GM18505 (cell line): Measurements from ENCODE around the gene TMEM132C.
"Not testable (repeated sequence)": the region's sequence is repeated elsewhere in the genome, so short reads cannot be mapped to it uniquely, and the experiment has no call there.

Experiments
- ATAC-seq: cut with Tn5 transposase; IDR thresholded peaks from one replicate; pipeline ENCODE4 v1.9.1; 2021; ENCODE audit not compliant: unreplicated experiment
- POLR2A ChIP-seq: IDR thresholded peaks from 4 replicates; pipeline ENCODE4 v1.6.1; 2011; ENCODE audit warnings: borderline replicate concordance; ENCODE audit not compliant: insufficient read depth, insufficient read length; ENCODE audit errors: extremely low read depth

TMEM132C gene

DNA sequence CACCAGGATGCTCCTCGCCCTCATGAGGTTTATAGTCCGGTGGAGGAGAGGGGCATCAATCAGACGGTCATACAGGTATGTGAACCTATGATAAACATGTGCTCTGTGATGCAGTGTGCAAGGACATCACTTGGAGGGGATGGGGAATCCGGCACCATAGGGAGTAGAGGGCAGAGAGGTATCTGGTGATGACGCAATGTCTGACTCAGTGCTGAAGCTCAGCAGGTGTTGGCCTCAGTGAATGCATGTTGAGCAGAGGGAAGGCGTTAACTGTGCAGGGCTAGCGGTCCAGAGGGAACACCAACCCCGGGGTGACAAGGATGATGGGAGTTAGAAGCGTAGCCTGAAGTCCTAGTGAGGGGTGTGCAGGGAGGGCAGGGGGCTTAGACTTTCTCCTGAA, 200.9 kb downstream of the TMEM132C start:
- TF ChIP-seq POLR2A = no peak
- no peak for ATAC-seq

DNA sequence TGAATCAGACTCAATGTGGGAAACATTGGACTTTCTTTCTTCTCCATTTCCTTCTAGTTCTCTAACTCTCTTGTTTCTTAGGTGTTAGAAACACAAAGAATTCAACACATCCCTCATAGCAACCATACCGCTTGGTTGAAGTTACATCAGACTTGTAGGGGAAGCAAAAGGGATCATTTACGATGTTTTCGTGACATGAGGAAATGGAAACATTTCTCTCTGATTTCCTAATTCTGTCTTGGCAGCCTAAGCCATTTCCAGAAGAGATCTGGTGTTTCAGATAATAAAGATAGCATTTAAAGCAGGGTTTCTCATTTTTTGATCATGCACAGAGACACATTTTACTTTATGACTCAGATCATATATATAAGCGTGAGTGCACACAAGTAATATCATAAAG, 202.0 kb downstream of the TMEM132C start:
- no peak for TF ChIP-seq POLR2A
- ATAC-seq = no peak

DNA sequence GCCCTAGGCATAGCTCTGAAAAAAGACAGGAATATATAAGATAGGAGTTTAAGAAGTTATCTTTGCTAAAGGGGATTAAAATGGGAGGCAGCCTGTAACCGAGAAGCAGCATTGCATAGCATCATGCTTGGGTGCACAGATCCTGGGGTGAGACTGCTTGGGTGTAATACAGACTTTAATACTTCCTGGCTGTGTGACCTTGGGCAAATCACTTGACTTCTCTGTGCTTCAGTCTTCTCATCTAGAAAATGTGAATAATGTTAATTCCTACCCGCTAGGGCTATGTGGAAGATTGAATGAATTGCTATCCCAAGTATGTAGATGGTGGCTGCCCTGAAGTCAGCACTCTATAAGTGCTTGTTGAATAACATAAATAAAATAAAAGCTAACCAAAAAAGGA, 204.5 kb downstream of the TMEM132C start:
- no peak for ATAC-seq
- no peak for TF ChIP-seq POLR2A

DNA sequence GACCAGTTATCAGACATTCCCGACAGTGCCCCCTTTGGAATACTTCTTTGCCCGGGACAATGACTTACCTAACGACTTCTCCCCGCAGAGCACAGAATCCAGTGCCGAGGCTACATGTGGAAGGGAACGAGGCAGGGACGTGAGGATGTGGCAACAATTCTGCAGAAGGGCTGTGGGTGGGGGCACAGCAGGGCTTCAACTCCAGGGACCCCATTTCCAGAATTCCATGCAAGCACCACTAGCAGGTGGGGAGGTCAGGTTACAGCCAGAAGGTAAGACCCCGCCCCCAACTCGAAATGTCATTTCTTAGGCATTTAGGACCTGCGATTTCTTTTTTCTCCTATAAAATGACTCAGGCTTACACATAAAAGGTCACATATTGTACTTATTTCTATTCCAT, 207.9 kb downstream of the TMEM132C start:
- no peak for ATAC-seq

DNA sequence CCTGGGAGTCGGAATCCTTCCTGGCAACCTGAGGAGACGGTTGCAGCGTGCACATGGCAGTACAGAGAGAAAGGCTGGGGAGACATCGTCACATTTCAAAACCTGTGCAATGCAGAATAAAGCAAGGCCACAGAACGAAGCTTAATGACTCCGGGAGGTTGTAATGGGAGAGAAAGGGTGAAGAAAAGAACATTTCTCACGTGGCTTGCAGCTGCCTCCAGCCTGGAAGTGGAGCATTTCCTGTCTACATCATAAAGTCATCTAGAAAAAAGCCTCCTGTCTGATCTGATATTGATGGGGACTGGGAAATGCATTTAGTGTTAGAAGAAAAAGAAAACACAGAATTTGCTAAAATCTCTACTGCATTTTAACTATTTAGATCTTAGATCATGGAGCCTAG, 209.3 kb downstream of the TMEM132C start:
- no peak for ATAC-seq
- no peak for TF ChIP-seq POLR2A

More for the DNA sequence above, 207.9 kb downstream of the TMEM132C start:
- TF ChIP-seq POLR2A = no peak

DNA sequence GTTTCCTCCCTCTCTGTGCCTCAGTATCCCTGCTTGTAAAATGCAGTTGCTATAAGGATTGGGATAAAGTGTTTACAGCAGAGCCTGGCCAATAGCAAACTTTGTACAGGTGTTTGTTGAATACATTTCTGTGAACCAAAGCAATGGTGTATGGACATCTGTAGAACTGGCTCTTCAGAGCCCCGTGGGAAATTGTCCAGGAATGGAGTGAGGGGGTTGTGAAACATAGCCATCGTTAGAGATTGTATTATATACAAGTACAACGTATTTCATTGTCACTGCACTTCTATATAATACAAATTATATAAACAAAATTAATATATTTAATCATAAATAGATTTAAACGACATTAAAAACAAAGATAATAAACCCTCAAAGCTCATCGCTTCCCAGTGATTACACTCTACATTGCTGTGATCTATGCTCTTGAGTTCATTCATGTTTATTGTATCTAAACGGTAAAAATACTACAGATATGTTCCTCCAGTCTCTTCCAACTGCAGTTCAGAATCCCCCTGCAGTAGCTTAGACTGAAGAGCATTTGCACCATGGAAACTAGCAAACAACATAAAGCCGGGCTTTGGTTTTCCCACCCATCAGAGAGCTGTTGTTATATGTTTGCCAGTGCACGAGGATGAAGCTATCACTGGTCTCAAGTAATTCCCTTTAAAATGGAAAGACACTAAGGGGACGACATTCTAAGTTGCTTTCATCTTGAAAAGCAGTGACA, 216.7 kb downstream of the TMEM132C start:
- ATAC-seq = no peak
- no peak for TF ChIP-seq POLR2A

DNA sequence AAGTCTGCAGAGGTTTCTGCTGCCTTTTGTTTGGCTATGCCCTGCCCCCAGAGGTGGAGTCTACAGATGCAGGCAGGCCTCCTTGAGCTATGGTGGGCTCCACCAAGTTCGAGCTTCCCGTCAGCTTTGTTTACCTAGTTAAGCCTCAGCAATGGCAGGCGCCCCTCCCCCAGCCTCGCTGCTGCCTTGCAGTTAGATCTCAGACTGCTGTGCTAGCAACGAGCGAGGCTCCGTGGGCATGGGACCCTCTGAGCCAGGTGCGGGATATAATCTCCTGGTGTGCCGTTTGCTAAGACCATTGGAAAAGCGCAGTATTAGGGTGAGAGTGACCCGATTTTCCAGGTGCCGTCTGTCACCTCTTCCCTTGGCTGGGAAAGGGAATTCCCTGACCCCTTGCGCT, 230.4 kb downstream of the TMEM132C start:
- ATAC-seq = not testable (repeated sequence)

DNA sequence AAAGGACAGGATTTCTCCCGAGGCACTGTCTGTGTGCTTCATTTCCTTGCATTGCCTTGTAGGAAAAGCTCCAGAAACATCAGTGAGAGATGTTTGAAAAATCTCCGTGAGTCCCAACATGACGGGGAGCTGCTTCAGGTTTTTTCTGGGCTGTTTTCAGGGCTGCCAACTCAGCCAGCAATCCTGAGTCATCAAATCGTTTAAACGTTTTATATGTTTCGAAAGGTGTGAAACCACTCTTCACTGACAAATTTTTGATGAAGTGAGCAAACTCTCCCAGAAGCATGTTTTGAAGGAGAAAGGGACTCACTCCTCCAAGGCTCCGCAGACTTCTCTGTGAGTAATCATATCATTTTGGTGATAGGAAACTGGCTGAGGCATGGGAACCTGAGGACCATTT, 240.5 kb downstream of the TMEM132C start:
- no peak for ATAC-seq
- TF ChIP-seq POLR2A = no peak

DNA sequence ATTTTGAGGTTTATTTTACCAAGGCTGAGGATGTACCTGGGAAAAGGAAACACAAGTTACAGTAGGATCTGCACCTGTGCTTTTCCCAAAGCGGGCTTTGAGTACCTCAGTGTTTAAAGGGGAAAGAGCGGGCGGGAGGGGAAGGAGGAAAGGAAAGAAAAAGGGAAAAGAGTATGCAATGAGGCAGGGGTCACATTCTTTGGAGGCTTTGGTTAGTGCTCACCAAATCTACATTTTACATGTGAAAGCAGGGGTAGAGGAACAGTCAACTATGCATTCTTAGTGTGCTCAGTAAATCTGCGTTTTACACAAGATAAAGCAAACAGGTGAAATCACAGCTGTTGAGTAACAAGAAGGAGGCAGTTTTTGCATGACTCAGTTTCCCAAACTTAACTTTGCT, 242.2 kb downstream of the TMEM132C start:
- TF ChIP-seq POLR2A = no peak

DNA sequence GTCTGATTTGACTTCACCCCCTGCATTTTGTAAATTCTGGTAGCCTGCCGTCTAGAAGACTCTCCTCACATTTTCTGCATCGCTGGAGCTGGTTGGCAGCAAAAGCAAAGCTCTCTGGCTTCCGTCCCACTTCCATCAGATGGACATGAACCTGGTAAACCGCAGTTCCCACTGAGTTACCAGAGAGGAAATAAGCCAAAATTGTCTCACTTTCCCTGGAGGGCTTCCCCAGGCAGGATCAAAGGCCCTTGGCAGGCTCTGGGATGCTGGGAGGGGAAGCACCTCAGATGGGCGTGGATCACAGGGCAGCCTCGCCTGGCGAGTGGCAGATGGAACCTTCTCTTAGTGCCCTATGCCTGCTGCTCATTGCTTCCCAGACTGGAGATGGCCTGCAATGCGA, 243.5 kb downstream of the TMEM132C start:
- ATAC-seq = no peak
- no peak for TF ChIP-seq POLR2A

More for the DNA sequence above, 242.2 kb downstream of the TMEM132C start:
- ATAC-seq = no peak

DNA sequence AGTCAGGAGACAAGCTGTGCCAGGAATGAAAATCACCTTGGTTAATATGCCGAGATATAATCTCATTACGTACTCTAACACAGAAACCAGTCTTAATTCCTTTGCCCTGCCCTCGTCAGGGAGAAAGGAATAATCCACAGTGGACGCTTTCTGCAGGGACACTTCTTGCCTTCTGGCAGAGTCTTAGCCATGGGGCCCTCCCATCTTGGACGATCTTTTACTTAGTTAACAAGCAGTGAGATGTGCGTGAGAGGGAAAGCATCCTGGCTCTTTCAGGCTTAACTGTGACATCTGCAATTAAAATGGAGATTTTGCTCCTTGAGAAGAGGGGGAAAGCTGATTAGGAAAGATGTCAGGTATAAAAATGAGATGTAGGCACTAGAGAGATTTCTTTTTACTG, 246.4 kb downstream of the TMEM132C start:
- TF ChIP-seq POLR2A = no peak
- no peak for ATAC-seq

DNA sequence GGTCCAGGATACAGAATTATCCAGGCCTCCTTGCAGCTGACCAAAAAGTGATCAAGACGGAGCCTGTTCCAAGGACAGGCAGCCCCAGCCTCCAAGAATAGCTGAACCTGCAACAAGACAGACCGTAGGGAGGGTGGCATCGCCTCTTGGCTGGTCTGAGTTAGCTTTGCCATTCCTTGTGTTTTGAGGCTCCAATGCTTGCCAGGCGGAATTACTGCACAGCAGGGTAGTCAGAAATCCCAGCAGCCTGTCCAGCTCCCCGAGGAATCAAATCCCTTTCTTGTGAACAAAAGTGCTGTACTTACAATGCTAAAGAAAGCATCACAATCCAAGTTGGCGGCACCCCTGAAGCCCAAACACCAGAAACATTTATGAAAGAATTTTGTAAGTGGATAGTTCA, 246.9 kb downstream of the TMEM132C start:
- no peak for ATAC-seq

DNA sequence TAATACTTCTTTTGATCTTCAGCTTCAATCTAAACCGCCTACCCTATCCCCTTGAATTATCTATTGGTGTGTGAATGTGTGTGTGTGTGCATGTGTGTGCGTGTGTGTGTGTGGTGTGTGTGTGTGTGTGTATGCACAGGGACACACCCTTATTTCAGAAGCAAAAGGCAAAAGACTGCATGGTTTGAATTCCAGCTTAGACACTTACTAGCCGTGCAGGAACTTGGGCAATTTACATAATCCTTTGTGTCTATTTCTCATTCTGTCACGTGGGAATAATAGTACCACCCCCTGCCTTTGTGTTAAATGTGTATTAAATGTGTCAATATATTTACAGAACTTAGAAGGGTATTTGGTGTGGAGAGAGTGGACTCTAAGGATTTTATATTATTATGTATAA, 251.7 kb downstream of the TMEM132C start:
- ATAC-seq = no peak
- no peak for TF ChIP-seq POLR2A

More for the DNA sequence above, 246.9 kb downstream of the TMEM132C start:
- no peak for TF ChIP-seq POLR2A

DNA sequence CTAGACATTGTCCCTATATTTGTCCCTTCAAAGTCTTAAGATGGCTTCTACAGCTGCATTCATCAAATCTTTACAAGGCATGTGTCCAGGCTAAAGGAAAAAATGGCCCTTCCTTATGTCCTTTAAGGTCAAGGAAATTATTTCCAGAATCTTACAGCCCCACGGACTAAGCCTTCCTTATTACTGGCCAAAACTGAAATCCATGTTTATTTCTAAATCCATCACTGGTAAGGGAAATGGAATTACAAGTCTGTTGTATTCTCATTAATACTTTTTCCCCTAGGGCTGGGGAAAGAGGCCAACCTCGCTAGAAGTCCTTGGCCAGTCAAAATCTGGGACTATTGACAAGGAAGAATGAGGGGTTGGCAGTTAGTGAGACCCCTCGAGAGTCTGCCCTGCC, 252.5 kb downstream of the TMEM132C start:
- no peak for TF ChIP-seq POLR2A
- no peak for ATAC-seq

DNA sequence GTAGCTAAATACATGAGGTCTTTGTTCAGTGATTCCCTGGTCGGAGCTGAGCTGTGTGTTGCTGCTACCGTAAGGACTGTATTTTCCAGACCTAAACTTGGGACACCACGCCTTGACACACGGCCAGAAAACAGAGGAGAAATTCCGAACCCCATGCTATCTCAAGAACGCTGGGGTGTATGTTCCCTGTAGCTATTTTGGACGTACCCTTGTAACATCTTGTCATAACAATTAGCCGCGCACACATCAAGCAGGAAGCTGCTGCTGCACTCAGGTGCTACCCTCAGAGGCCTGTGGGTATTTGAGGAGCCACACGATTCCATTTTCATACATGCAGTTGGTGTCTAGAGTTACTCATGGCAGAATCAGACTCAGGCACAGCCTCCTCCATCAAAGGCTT, 255.0 kb downstream of the TMEM132C start:
- ATAC-seq = no peak
- no peak for TF ChIP-seq POLR2A
